Occipital lobe (tissue), 2 donors: ENCODE data around the gene CIAO3. TPM values are rescaled to one million over a fixed set of nuclear protein-coding genes. Genes with fewer than 3 reads are reported as not detected.

Experiments used
- DNase-seq: peaks from one replicate; lab custom pipeline; 2025; lab: John Stamatoyannopoulos, UW
- total RNA-seq: library from RNA; depleted of rRNA; stranded (reverse); fragments of >200 nt; gene quantifications from one replicate; pipeline ENCODE4 v1.2.3, GENCODE V29; 2014

The CIAO3 gene
- total RNA-seq, 1 donor from 2014 or later, result 48.8 TPM

GRCh38 chr16:711548-712320, 29.1 kb downstream of the CIAO3 start:
- DNase-seq, result peak; percentile 36

- no peak for DNase-seq
Observed at GRCh38 chr16:711084-711483, 29.7 kb downstream of the CIAO3 start.

- DNase-seq, result no peak
Observed at GRCh38 chr16:710500-711075, 30.2 kb downstream of the CIAO3 start.

- peak; percentile 90 for DNase-seq
Observed at GRCh38 chr16:709566-710499, 31.0 kb downstream of the CIAO3 start.

- DNase-seq, result no peak
Observed at GRCh38 chr16:708959-709358, 31.8 kb downstream of the CIAO3 start.

GRCh38 chr16:708019-708418, 32.8 kb downstream of the CIAO3 start:
- no peak for DNase-seq

- DNase-seq, result no peak
Observed at GRCh38 chr16:707062-707538, 33.7 kb downstream of the CIAO3 start.

- DNase-seq, result no peak
Observed at GRCh38 chr16:706189-707061, 34.4 kb downstream of the CIAO3 start.

GRCh38 chr16:705431-706188, 35.2 kb downstream of the CIAO3 start, which contains the start of gene FBXL16:
Gene FBXL16, minus strand, starts transcription at chr16:705801. Its CDS starts 8,396 bp downstream, at chr16:697405.
- DNase-seq, result peak; percentile 67

- no peak for DNase-seq
Observed at GRCh38 chr16:704552-705380, 36.0 kb downstream of the CIAO3 start.

GRCh38 chr16:704047-704446, 36.8 kb downstream of the CIAO3 start:
- no peak for DNase-seq

GRCh38 chr16:703406-703805, 37.4 kb downstream of the CIAO3 start:
- no peak for DNase-seq

GRCh38 chr16:702341-702740, 38.5 kb downstream of the CIAO3 start:
- no peak for DNase-seq

- no peak for DNase-seq
Observed at GRCh38 chr16:700684-701584, 39.9 kb downstream of the CIAO3 start.

GRCh38 chr16:698911-699671, 41.7 kb downstream of the CIAO3 start:
- DNase-seq, result no peak

- peak; percentile 43 for DNase-seq
Observed at GRCh38 chr16:695355-696089, 45.3 kb downstream of the CIAO3 start.
